HEK293 (cell line): ENCODE data around the gene PRKCZ.
A peak's percentile ranks its signal among the peaks of the same experiment; 100 is the strongest.

ENCODE experiments used
- CTCF ChIA-PET: fragments of 350-600 bp; formaldehyde crosslinking; extraction: SDS; loops from one replicate; lab custom pipeline; 2021; ENCODE audit warnings: antibody characterized with exemption; lab: Yijun Ruan, JAX
- POLR2A ChIA-PET: fragments of 300-600 bp; formaldehyde crosslinking; extraction: SDS; loops from one replicate; lab custom pipeline; 2020; ENCODE audit warnings: antibody characterized with exemption, inconsistent platforms; lab: Yijun Ruan, JAX
- H3K27ac ChIP-seq: fragments of 200-500 bp; sonication (Bioruptor generic); 2 replicates; pipeline ENCODE4 v1.5.1; 2014; ENCODE audit warnings: low read depth, low read length, control low read depth, inconsistent platforms; ENCODE audit errors: extremely low read depth
- H3K36me3 ChIP-seq, 2 experiments: fragments of 200-500 bp in 1 of 2; sonication (Bioruptor generic) in 1 of 2; 1 replicate in 1 of 2; 2 replicates in 1 of 2; pipeline ENCODE4 v1.5.1; 2014 to 2017; ENCODE audit warnings: inconsistent platforms in 2 of 2, low read length in 2 of 2; ENCODE audit not compliant: control insufficient read depth in 2 of 2, insufficient read depth in 1 of 2
- H3K4me1 ChIP-seq: fragments of 200-500 bp; sonication (Bioruptor generic); 2 replicates; pipeline ENCODE4 v1.5.1; 2014; ENCODE audit warnings: mild to moderate bottlenecking, low read length, inconsistent platforms; ENCODE audit not compliant: control insufficient read depth, insufficient read depth
- H3K4me3 ChIP-seq: 2 replicates; pipeline ENCODE4 v1.5.1; 2011; ENCODE audit warnings: low read depth, mild to moderate bottlenecking, control low read depth, low read length, moderate library complexity
- H3K9me3 ChIP-seq: fragments of 200-500 bp; sonication (Bioruptor generic); 2 replicates; pipeline ENCODE4 v1.5.1; 2014; ENCODE audit warnings: low read depth, low read length, inconsistent platforms; ENCODE audit not compliant: control insufficient read depth, insufficient read depth
- BCL6B ChIP-seq: fragments of 450-650 bp; formaldehyde crosslinking; IDR thresholded peaks from 2 replicates; pipeline ENCODE4 v1.5.1; 2017; ENCODE audit warnings: missing biosample characterization, missing genetic modification characterization
- EGR2 ChIP-seq: fragments of 450-650 bp; formaldehyde crosslinking; IDR thresholded peaks from 2 replicates; pipeline ENCODE4 v1.5.1; 2016; ENCODE audit warnings: low read depth, missing biosample characterization, missing genetic modification characterization
- GLI4 ChIP-seq: fragments of 450-650 bp; formaldehyde crosslinking; IDR thresholded peaks from 2 replicates; pipeline ENCODE4 v1.5.1; 2016; ENCODE audit warnings: missing biosample characterization, missing genetic modification characterization
- KLF1 ChIP-seq: fragments of 450-650 bp; formaldehyde crosslinking; IDR thresholded peaks from 2 replicates; pipeline ENCODE4 v1.5.1; 2016; ENCODE audit warnings: missing biosample characterization, missing genetic modification characterization
- KLF17 ChIP-seq: fragments of 450-650 bp; formaldehyde crosslinking; IDR thresholded peaks from 2 replicates; pipeline ENCODE4 v1.5.1; 2016; ENCODE audit warnings: missing biosample characterization, missing genetic modification characterization
- KLF7 ChIP-seq: fragments of 450-650 bp; formaldehyde crosslinking; IDR thresholded peaks from 2 replicates; pipeline ENCODE4 v1.5.1; 2016; ENCODE audit warnings: missing biosample characterization, missing genetic modification characterization, borderline replicate concordance
- PRDM1 ChIP-seq: fragments of 450-650 bp; formaldehyde crosslinking; IDR thresholded peaks from 2 replicates; pipeline ENCODE4; 2016; ENCODE audit warnings: missing biosample characterization, missing genetic modification characterization
- PRDM2 ChIP-seq: fragments of 450-650 bp; formaldehyde crosslinking; IDR thresholded peaks from 2 replicates; pipeline ENCODE4 v1.5.1; 2016; ENCODE audit warnings: missing biosample characterization, missing genetic modification characterization, borderline replicate concordance
- ZFHX2 ChIP-seq: fragments of 450-650 bp; formaldehyde crosslinking; conservative IDR thresholded peaks from 2 replicates; pipeline ENCODE4 v1.5.1; 2016; ENCODE audit warnings: missing biosample characterization, missing genetic modification characterization
- ZFP69B ChIP-seq: fragments of 450-650 bp; formaldehyde crosslinking; IDR thresholded peaks from 2 replicates; pipeline ENCODE4 v1.5.1; 2016; ENCODE audit warnings: missing biosample characterization, missing genetic modification characterization
- ZNF16 ChIP-seq: fragments of 450-650 bp; formaldehyde crosslinking; IDR thresholded peaks from 2 replicates; pipeline ENCODE4 v1.5.1; 2016; ENCODE audit warnings: low read depth, missing biosample characterization, missing genetic modification characterization
- ZNF175 ChIP-seq: fragments of 450-650 bp; formaldehyde crosslinking; IDR thresholded peaks from 2 replicates; pipeline ENCODE4 v1.5.1; 2016; ENCODE audit warnings: missing biosample characterization, missing genetic modification characterization
- ZNF274 ChIP-seq, 2 experiments: fragments of 200-500 bp in 1 of 2; fragments of 450-650 bp in 1 of 2; sonication (Bioruptor generic) in 1 of 2; formaldehyde crosslinking in 1 of 2; IDR thresholded peaks; 2 replicates each; pipeline versions ENCODE4 v1.5.1 to v1.6.1; 2014 to 2016; ENCODE audit warnings: borderline replicate concordance in 1 of 2, inconsistent platforms in 1 of 2, low read length in 1 of 2, missing biosample characterization in 1 of 2, missing genetic modification characterization in 1 of 2
- ZNF311 ChIP-seq: fragments of 450-650 bp; formaldehyde crosslinking; IDR thresholded peaks from 2 replicates; pipeline ENCODE4 v1.5.1; 2017; ENCODE audit warnings: missing biosample characterization, missing genetic modification characterization, borderline replicate concordance
- ZNF561 ChIP-seq: fragments of 450-650 bp; IDR thresholded peaks from 2 replicates; pipeline ENCODE4 v1.5.1; 2018; ENCODE audit warnings: missing biosample characterization, missing genetic modification characterization, borderline replicate concordance
- ZNF600 ChIP-seq: fragments of 450-650 bp; formaldehyde crosslinking; IDR thresholded peaks from 2 replicates; pipeline ENCODE4 v1.5.1; 2016; ENCODE audit warnings: missing biosample characterization, missing genetic modification characterization

PRKCZ gene

GRCh38 chr1:2185880-2186855 lies 136.0 kb downstream of the PRKCZ start (continued):
- no peak for TF ChIP-seq KLF7 (tag by site-specific recombination)

- H3K27ac ChIP-seq = no peak overlapping the region
- H3K4me1 ChIP-seq = no peaks in the 10 kb centered on the region
- POLR2A ChIA-PET = interaction anchor here (0.6 kb wide), 1 partner anchor 256 kb away, joined by 3 read pairs; no protein-coding TSS in a partner anchor
- no peaks in the 10 kb centered on the region for H3K9me3 ChIP-seq
- CTCF ChIA-PET = no interaction called here
- H3K4me3 ChIP-seq = no peak overlapping the region
- TF ChIP-seq ZNF274 (IDR thresholded peaks at IDR 0.05; ENCODE audit: low read length) = no peak
- no peak for TF ChIP-seq ZNF274 (tag by site-specific recombination; IDR thresholded peaks at IDR 0.05; ENCODE audit: borderline replicate concordance)
- TF ChIP-seq PRDM2 = no peak
- no peak for TF ChIP-seq ZFP69B
- TF ChIP-seq ZNF175 (tag by site-specific recombination) = no peak
- no peak for TF ChIP-seq ZNF311
- H3K36me3 ChIP-seq = peaks cover 0 to 64% of the 10 kb centered on the region in 2 experiments; a peak in 2 of 3 replicates
These were observed 136.7 kb downstream of the PRKCZ start for GRCh38 chr1:2186901-2187300.

GRCh38 chr1:2187619-2188018 lies 137.4 kb downstream of the PRKCZ start:
- H3K9me3 ChIP-seq = no peaks in the 10 kb centered on the region
- no peak overlapping the region for H3K27ac ChIP-seq
- CTCF ChIA-PET = interaction anchor here (0.7 kb wide), 1 partner anchor 276 kb away, joined by 3 read pairs; no protein-coding TSS in a partner anchor
- H3K36me3 ChIP-seq = peaks cover 0 to 64% of the 10 kb centered on the region in 2 experiments; a peak in 2 of 3 replicates
- H3K4me3 ChIP-seq = no peak overlapping the region
- POLR2A ChIA-PET = no interaction called here
- no peak for TF ChIP-seq ZNF16 (tag by site-specific recombination)
- 0 out of 2 replicates have a peak, but pooled peaks have one; percentile 27 for TF ChIP-seq EGR2 (tag by site-specific recombination)
- TF ChIP-seq BCL6B (tag by site-specific recombination) = no peak
- TF ChIP-seq KLF1 = peak; percentile 95
- no peak for TF ChIP-seq PRDM1 (tag by site-specific recombination)
- no peak for TF ChIP-seq ZNF600 (tag by site-specific recombination)
- peak; percentile 37; the same call in 1 of the 2 replicates for TF ChIP-seq ZFHX2 (tag by site-specific recombination)
- no peak for TF ChIP-seq GLI4 (tag by site-specific recombination)
- peak; percentile 50; the same call in 1 of the 2 replicates for TF ChIP-seq KLF17
- no peak for TF ChIP-seq ZNF561 (tag by site-specific recombination)
- H3K4me1 ChIP-seq = no peaks in the 10 kb centered on the region
